NT2/D1 (cell line): ENCODE measurements around the gene SHC2.

ENCODE experiments used
- SUZ12 ChIP-seq: IDR thresholded peaks from 2 replicates; pipeline ENCODE4 v1.6.1; 2011; ENCODE audit not compliant: insufficient read length, insufficient read depth; ENCODE audit errors: extremely low read depth
- YY1 ChIP-seq: IDR thresholded peaks from 2 replicates; pipeline ENCODE4 v1.6.1; 2011; ENCODE audit not compliant: insufficient read length, insufficient read depth
- ZNF274 ChIP-seq: IDR thresholded peaks from 2 replicates; pipeline ENCODE4 v1.6.1; 2011; ENCODE audit warnings: mild to moderate bottlenecking, low read depth, low read length

- TF ChIP-seq ZNF274 (no peak), YY1 (no peak), SUZ12 (no peak)
Measured at GRCh38 chr19:441213-441836, 19.5 kb downstream of the SHC2 start.
